NB4 (cell line): ENCODE results near the gene JAK2.

Experiments used
- MAX ChIP-seq: IDR thresholded peaks from 2 replicates; pipeline ENCODE4 v1.6.1; 2011; ENCODE audit warnings: low read depth, low read length
- POLR2A ChIP-seq: IDR thresholded peaks from 2 replicates; pipeline ENCODE4 v1.6.1; 2011; ENCODE audit warnings: mild to moderate bottlenecking; ENCODE audit not compliant: insufficient read length; ENCODE audit errors: extremely low read depth
- TF ChIP-seq, protein P1 (sequence below): IDR thresholded peaks from one replicate; pipeline ENCODE4 v1.5.1; 2012; ENCODE audit warnings: low read depth, low read length

- TF ChIP-seq POLR2A (no peak), MAX (no peak)
- TF ChIP-seq, protein P1, sequence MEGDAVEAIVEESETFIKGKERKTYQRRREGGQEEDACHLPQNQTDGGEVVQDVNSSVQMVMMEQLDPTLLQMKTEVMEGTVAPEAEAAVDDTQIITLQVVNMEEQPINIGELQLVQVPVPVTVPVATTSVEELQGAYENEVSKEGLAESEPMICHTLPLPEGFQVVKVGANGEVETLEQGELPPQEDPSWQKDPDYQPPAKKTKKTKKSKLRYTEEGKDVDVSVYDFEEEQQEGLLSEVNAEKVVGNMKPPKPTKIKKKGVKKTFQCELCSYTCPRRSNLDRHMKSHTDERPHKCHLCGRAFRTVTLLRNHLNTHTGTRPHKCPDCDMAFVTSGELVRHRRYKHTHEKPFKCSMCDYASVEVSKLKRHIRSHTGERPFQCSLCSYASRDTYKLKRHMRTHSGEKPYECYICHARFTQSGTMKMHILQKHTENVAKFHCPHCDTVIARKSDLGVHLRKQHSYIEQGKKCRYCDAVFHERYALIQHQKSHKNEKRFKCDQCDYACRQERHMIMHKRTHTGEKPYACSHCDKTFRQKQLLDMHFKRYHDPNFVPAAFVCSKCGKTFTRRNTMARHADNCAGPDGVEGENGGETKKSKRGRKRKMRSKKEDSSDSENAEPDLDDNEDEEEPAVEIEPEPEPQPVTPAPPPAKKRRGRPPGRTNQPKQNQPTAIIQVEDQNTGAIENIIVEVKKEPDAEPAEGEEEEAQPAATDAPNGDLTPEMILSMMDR = no peak
Observed at GRCh38 chr9:4992872-4993271, 7.8 kb downstream of the JAK2 start.
